ENCODE data around the gene DISP1.

DISP1 gene

GRCh38 chr1:222814536-222815439 lies at the start of gene DISP1:
TSS of gene DISP1 (plus strand) at chr1:222815039. CDS start at chr1:222942824, 127,785 bp downstream.
- DNase-seq (ENCODE audit: low read depth), result peak; percentile 68

- DNase-seq (ENCODE audit: low read depth), result no peak
These were observed 47.7 kb upstream of the DISP1 start for GRCh38 chr1:222767152-222767571.

GRCh38 chr1:222768592-222768991 lies 46.2 kb upstream of the DISP1 start:
- DNase-seq (ENCODE audit: low read depth), result no peak

GRCh38 chr1:222769181-222769580 lies 45.7 kb upstream of the DISP1 start:
- DNase-seq (ENCODE audit: low read depth), result no peak

GRCh38 chr1:222769971-222770620 lies 44.7 kb upstream of the DISP1 start:
- DNase-seq (ENCODE audit: low read depth), result no peak

- DNase-seq (ENCODE audit: low read depth), result no peak
These were observed 41.9 kb upstream of the DISP1 start for GRCh38 chr1:222772996-222773379.

- no peak for DNase-seq (ENCODE audit: low read depth)
These were observed 37.4 kb upstream of the DISP1 start for GRCh38 chr1:222777463-222777862.

- no peak for DNase-seq (ENCODE audit: low read depth)
These were observed 36.9 kb upstream of the DISP1 start for GRCh38 chr1:222777977-222778376.

- no peak for DNase-seq (ENCODE audit: low read depth)
These were observed 33.6 kb upstream of the DISP1 start for GRCh38 chr1:222781251-222781650.

- DNase-seq (ENCODE audit: low read depth), result no peak
These were observed 31.8 kb upstream of the DISP1 start for GRCh38 chr1:222783051-222783450.

GRCh38 chr1:222784371-222784770 lies 30.5 kb upstream of the DISP1 start:
- DNase-seq (ENCODE audit: low read depth), result no peak

- DNase-seq (ENCODE audit: low read depth), result no peak
These were observed 29.9 kb upstream of the DISP1 start for GRCh38 chr1:222784916-222785315.

GRCh38 chr1:222785529-222785928 lies 29.3 kb upstream of the DISP1 start:
- DNase-seq (ENCODE audit: low read depth), result no peak

GRCh38 chr1:222786121-222786520 lies 28.7 kb upstream of the DISP1 start:
- DNase-seq (ENCODE audit: low read depth), result no peak

GRCh38 chr1:222787729-222788128 lies 27.1 kb upstream of the DISP1 start:
- no peak for DNase-seq (ENCODE audit: low read depth)

- no peak for DNase-seq (ENCODE audit: low read depth)
These were observed 26.3 kb upstream of the DISP1 start for GRCh38 chr1:222788402-222789156.

GRCh38 chr1:222790115-222790514 lies 24.7 kb upstream of the DISP1 start:
- DNase-seq (ENCODE audit: low read depth), result no peak

GRCh38 chr1:222790520-222790919 lies 24.3 kb upstream of the DISP1 start:
- DNase-seq (ENCODE audit: low read depth), result no peak

- no peak for DNase-seq (ENCODE audit: low read depth)
These were observed 23.7 kb upstream of the DISP1 start for GRCh38 chr1:222791006-222791710.

- no peak for DNase-seq (ENCODE audit: low read depth)
These were observed 22.1 kb upstream of the DISP1 start for GRCh38 chr1:222792744-222793143.

- DNase-seq (ENCODE audit: low read depth), result no peak
These were observed 20.0 kb upstream of the DISP1 start for GRCh38 chr1:222794656-222795474.
